D721Med (cell line): ENCODE data around the gene CPB2.

Source experiments
- DNase-seq: peaks from one replicate; pipeline ENCODE4 v3.0.0; 2011; ENCODE audit warnings: low spot score; ENCODE audit not compliant: insufficient read length
- FAIRE-seq: peaks from 2 replicates; lab custom pipeline; 2011; peaks lifted over from hg19 to GRCh38; lab: Jason Lieb, UNC
- CTCF ChIP-seq: IDR thresholded peaks from 2 replicates; pipeline ENCODE4 v1.5.1; 2012; ENCODE audit warnings: mild to moderate bottlenecking, control low read depth; ENCODE audit not compliant: insufficient read depth; ENCODE audit errors: missing control alignments

CPB2 gene

DNA sequence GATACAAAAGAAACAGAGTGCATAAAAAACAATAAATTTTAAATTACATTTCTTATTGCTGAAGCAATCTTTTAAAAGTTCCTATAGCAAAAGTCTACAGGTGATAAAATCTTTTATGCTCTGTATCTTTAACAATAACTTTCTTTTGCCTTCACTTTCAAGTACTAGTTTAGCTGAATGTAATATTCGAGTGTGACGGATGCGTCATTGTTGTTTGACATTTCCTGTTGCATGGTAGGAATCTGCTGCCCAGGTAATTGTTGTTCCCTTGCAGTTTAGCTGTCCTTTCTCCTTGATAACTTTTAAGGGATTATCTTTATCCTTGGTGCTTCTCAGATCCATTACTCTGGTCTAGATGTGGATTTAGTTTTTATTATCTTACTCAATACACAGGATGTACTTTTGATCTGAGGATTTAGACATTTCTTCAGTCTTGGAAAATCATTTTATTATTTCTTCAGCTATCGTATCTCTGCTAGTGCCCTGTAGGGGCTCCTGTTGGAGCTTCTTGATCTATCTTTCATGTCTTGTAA is 2.1 kb upstream of the CPB2 start:
- FAIRE-seq (no peak), DNase-seq (no peak)
- no peak for TF ChIP-seq CTCF

- no peak for TF ChIP-seq CTCF
- FAIRE-seq (no peak), DNase-seq (no peak)
Measured at GRCh38 chr13:46103037-46103436, 1.8 kb downstream of the CPB2 start.

DNA sequence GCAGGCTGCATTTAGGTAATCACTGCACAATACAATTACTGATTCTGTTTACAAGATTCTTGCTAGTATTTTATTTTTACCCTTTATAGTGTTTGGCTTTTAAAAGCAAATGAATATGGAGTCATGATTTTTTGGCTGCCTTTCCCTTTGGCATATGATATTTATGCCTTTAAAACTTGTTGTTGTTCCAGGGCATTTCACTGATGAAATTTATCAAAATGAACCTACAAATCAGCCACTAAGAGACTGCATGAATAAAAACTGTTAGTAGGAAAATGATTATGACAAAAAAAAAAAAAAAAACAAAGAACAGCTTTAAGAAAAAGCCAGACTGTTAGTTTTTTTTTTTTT is 2.6 kb downstream of the CPB2 start:
- DNase-seq, result no peak
- FAIRE-seq, result no peak
- TF ChIP-seq CTCF, result no peak

DNA sequence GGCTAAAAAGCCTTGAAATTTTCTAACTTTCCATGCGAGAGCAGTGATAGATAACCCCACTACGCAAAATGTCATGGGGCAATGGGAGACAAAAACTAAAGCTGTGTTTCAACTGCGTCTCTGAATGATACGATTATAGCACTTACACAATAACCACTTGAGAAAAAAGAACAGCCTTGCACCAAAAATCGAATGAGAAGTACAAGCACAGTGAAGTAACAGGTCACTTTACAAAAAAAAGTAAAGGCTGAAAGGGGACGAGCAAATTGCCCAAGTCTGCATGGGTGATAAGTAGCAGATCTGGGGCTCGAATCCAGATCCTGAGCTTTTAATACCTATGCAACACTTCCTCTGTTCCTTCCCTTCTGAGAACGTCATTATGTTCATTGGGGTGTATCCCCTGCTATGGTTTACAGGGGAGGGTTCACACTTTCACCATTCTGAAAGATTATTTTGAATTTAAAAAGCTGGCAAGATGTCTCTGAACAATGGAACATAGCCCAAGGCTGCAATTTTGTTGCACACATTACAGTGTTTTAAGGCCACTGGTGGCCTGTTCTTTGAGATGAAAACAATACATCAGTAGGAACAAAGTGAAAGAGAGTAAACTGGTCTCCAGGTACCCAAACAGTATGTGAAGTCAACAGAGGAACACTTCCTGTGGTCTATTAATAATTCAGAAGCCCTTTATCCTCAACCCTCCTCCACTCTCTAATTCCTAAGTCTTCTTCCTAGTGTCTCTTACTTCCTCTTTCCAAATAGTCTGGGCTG is 3.2 kb downstream of the CPB2 start:
- no peak for DNase-seq
- FAIRE-seq, result no peak
- TF ChIP-seq CTCF, result no peak

GRCh38 chr13:46101002-46101401 is 3.8 kb downstream of the CPB2 start:
- TF ChIP-seq CTCF, result no peak
- FAIRE-seq (no peak), DNase-seq (no peak)

GRCh38 chr13:46100191-46100815 is 4.5 kb downstream of the CPB2 start:
- DNase-seq, result no peak
- FAIRE-seq, result no peak
- TF ChIP-seq CTCF, result no peak

DNA sequence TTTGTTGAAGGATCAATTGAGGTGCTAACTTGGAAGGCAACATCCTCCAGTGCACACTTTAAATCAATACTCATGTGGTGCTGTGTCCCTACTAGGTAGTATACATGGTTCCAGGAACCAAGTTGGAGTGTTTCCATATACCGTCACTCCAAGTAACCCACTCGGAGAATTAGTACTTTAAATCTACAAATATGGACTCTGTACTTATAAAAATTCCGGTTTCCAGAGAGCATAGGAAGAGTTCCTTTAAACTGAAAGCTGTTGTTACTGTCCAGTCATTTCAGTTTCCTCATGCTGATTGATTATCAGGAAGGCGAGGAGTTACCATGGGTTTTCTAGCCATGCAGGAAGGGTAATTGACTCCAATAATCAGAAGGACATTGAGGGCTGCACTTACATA is 7.2 kb downstream of the CPB2 start:
- FAIRE-seq, result no peak
- no peak for DNase-seq
- TF ChIP-seq CTCF, result no peak
